SH-SY5Y (cell line): ENCODE results near the gene RNF215.

Experiments
- GATA2 ChIP-seq: IDR thresholded peaks from 2 replicates; pipeline ENCODE4 v1.6.1; 2011; ENCODE audit warnings: mild to moderate bottlenecking, low read depth, low read length
- GATA3 ChIP-seq: IDR thresholded peaks from 2 replicates; pipeline ENCODE4 v1.6.1; 2011; ENCODE audit warnings: low read depth, mild to moderate bottlenecking, low read length, moderate library complexity

- TF ChIP-seq GATA3 (no peak), GATA2 (no peak)
Observed at GRCh38 chr22:30421695-30422480, 34.7 kb upstream of the RNF215 start.
